GM23248 (cell line): ENCODE data around the gene FABP1. TPM values are rescaled to one million over a fixed set of nuclear protein-coding genes. Genes with fewer than 3 reads are reported as not detected.

Source experiments
- DNase-seq: peaks from one replicate; pipeline ENCODE4 v3.0.0-alpha.2; 2015
- H2AFZ ChIP-seq: fragments of 200-600 bp; sonication (generic); 2 replicates; pipeline ENCODE4 v1.6.1; 2016; ENCODE audit warnings: antibody characterized with exemption
- H3F3A ChIP-seq: fragments of 200-600 bp; sonication (generic); 2 replicates; pipeline ENCODE4 v1.6.1; 2016; ENCODE audit warnings: mild to moderate bottlenecking, antibody characterized with exemption, mixed run types; ENCODE audit not compliant: insufficient read depth
- H3K27ac ChIP-seq: fragments of 200-600 bp; sonication (generic); 2 replicates; pipeline ENCODE4 v1.5.1; 2016; ENCODE audit warnings: mild to moderate bottlenecking
- H3K27me3 ChIP-seq: fragments of 200-600 bp; sonication (generic); replicated peaks from 2 replicates; pipeline ENCODE4 v1.6.1; 2016; ENCODE audit warnings: mild to moderate bottlenecking; ENCODE audit not compliant: insufficient read depth
- H3K36me3 ChIP-seq: fragments of 200-600 bp; sonication (generic); 2 replicates; pipeline ENCODE4 v1.6.1; 2016; ENCODE audit warnings: low read depth, mild to moderate bottlenecking
- H3K4me1 ChIP-seq: fragments of 200-600 bp; sonication (generic); 2 replicates; pipeline ENCODE4 v1.6.1; 2016; ENCODE audit warnings: mild to moderate bottlenecking; ENCODE audit not compliant: insufficient read depth
- H3K4me2 ChIP-seq: fragments of 200-600 bp; sonication (generic); one replicate; pipeline ENCODE4 v1.6.1; 2016; ENCODE audit warnings: mild to moderate bottlenecking; ENCODE audit not compliant: unreplicated experiment
- H3K4me3 ChIP-seq: fragments of 200-600 bp; sonication (generic); 2 replicates; pipeline ENCODE4 v1.5.1; 2016; ENCODE audit warnings: mild to moderate bottlenecking
- H3K79me2 ChIP-seq: fragments of 200-600 bp; sonication (generic); 2 replicates; pipeline ENCODE4 v1.6.1; 2016; ENCODE audit warnings: mild to moderate bottlenecking; ENCODE audit not compliant: insufficient read depth
- H3K9ac ChIP-seq: fragments of 200-600 bp; sonication (generic); 2 replicates; pipeline ENCODE4 v1.6.1; 2016; ENCODE audit warnings: mild to moderate bottlenecking
- H3K9me2 ChIP-seq: fragments of 200-600 bp; sonication (generic); 2 replicates; pipeline ENCODE4 v1.6.1; 2016; ENCODE audit warnings: mixed run types, mild to moderate bottlenecking, moderate library complexity; ENCODE audit not compliant: insufficient read depth
- H3K9me3 ChIP-seq: fragments of 200-600 bp; sonication (generic); one replicate; pipeline ENCODE4 v1.6.1; 2017; ENCODE audit warnings: low read depth
- H4K20me1 ChIP-seq: fragments of 200-600 bp; sonication (generic); 2 replicates; pipeline ENCODE4 v1.6.0; 2016; ENCODE audit not compliant: insufficient read depth
- EZH2 ChIP-seq: fragments of 200-600 bp; sonication (generic); IDR thresholded peaks from 2 replicates; pipeline ENCODE4 v1.6.1; 2018; ENCODE audit warnings: antibody characterized with exemption, mild to moderate bottlenecking; ENCODE audit not compliant: insufficient read depth, poor library complexity, severe bottlenecking
- EZH2phosphoT487 ChIP-seq: fragments of 200-600 bp; sonication (generic); IDR thresholded peaks from 2 replicates; pipeline ENCODE4 v1.6.1; 2018; ENCODE audit warnings: antibody characterized with exemption, moderate library complexity, mild to moderate bottlenecking, low read depth; ENCODE audit not compliant: insufficient read depth
- WGBS, 2 experiments: methylation state at CpG; one replicate each; pipeline ENCODE4 v1.1.6; 2015 to 2017; ENCODE audit warnings: low lambda C conversion rate in 2 of 2, low coverage in 1 of 2; ENCODE audit errors: missing lambda C conversion rate in 2 of 2; 5-methylcytosine and 5-hydroxymethylcytosine counted together
- in situ Hi-C: fragments of 300-500 bp; cut with MboI; formaldehyde crosslinking; loops from 2 replicates; pipeline ENCODE4 v1.15.0; 2020
- polyA plus RNA-seq: library from polyadenylated mRNA; unstranded; fragments of >200 nt; fragmentation: Nextera tagmentation; extraction: Ambion mirVana; gene quantifications from 2 replicates; pipeline ENCODE4 v1.2.1, GENCODE V29; 2016
- total RNA-seq: library from RNA; depleted of rRNA; stranded (reverse); fragments of >200 nt; shearing (Covaris generic); gene quantifications from 2 replicates; pipeline ENCODE4 v1.2.3, GENCODE V29; 2014

FABP1 gene
- total and polyA plus RNA-seq, 2 experiments from 2014 or later = not detected

DNA sequence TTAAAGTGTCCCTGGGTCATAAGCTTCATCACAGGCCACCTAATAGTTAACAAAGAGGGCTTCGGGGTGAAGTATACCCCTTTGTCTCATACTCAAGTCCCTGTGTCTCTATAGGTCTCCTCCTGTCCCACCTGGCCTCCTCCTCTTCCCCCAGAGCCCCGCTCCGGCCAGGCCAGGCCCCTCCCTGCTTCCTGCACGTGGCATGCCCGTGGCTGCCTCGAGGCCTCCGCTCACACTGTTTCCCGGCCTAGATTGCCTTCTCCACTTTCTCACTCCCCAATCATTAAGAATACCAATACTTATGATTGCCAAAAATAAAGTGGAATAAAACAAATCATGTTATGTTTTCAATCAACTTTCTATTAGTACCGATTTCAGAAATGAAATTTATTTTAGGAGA lies 41.5 kb downstream of the FABP1 start:
- Histone ChIP-seq H3K9ac (no peak overlapping the region), H3K79me2 (no peaks in the 10 kb centered on the region), H3K4me1 (no peaks in the 10 kb centered on the region), H3K27me3 (no peaks in the 10 kb centered on the region; the same call in none of the 2 replicates), H3K36me3 (no peaks in the 10 kb centered on the region), H4K20me1 (no peaks in the 10 kb centered on the region), H3K4me2 (no peak overlapping the region), H3K4me3 (no peak overlapping the region), H3F3A (no peaks in the 10 kb centered on the region), H3K9me2 (no peaks in the 10 kb centered on the region), H3K9me3 (no peaks in the 10 kb centered on the region), H2AFZ (no peak overlapping the region), H3K27ac (no peak overlapping the region)
- in situ Hi-C loops = no loop called here
- TF ChIP-seq EZH2phosphoT487 = no peak
- no peak for TF ChIP-seq EZH2
- no peak for DNase-seq
- WGBS, 2 experiments = 61 to 72% methylated on average over 8 to 9 of the region's 9 CpGs

DNA sequence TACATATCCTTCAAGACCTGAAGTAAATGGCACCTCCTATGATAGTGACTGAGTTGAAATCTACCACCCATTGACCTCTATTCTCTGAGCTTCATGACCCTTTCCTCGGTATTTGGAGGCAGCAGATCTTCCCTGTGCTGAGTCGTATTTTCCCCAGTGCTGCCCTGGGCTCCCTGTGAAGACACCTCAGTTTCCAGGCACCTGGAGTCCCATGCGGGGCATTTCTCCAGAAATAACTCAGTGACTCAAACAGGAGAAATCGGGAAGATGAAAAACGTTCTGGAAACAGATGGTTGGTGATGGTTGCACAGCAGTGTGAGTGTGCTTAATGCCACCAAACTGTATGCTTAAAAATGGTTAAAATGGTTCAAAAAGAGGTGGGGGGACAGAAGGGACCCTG lies 42.3 kb downstream of the FABP1 start:
- no peaks in the 10 kb centered on the region; the same call in none of the 2 replicates for H3K27me3 ChIP-seq
- no peaks in the 10 kb centered on the region for H3K79me2 ChIP-seq
- in situ Hi-C loops = no loop called here
- H3F3A ChIP-seq = no peaks in the 10 kb centered on the region
- H3K36me3 ChIP-seq = no peaks in the 10 kb centered on the region
- H3K27ac ChIP-seq = no peak overlapping the region
- WGBS, 2 experiments = 58 to 72% methylated on average over 5 of the region's 5 CpGs
- no peak overlapping the region for H3K4me2 ChIP-seq
- H3K9me2 ChIP-seq = no peaks in the 10 kb centered on the region
- H4K20me1 ChIP-seq = no peaks in the 10 kb centered on the region
- H3K4me1 ChIP-seq = no peaks in the 10 kb centered on the region
- no peak overlapping the region for H2AFZ ChIP-seq
- H3K4me3 ChIP-seq = no peak overlapping the region
- H3K9me3 ChIP-seq = no peaks in the 10 kb centered on the region
- no peak overlapping the region for H3K9ac ChIP-seq
- TF ChIP-seq EZH2phosphoT487 (no peak), EZH2 (no peak)
- DNase-seq = no peak

GRCh38 chr2:88085099-88085498 lies 42.8 kb downstream of the FABP1 start:
- Histone ChIP-seq H3K27me3 (no peaks in the 10 kb centered on the region; the same call in 1 of the 2 replicates), H3K4me2 (no peak overlapping the region), H3K36me3 (no peaks in the 10 kb centered on the region), H3K27ac (no peak overlapping the region), H4K20me1 (no peaks in the 10 kb centered on the region), H3F3A (no peaks in the 10 kb centered on the region), H3K9ac (no peak overlapping the region), H2AFZ (no peak overlapping the region), H3K9me2 (no peaks in the 10 kb centered on the region), H3K9me3 (no peaks in the 10 kb centered on the region), H3K4me1 (no peaks in the 10 kb centered on the region), H3K79me2 (no peaks in the 10 kb centered on the region), H3K4me3 (no peak overlapping the region)
- in situ Hi-C loops = no loop called here
- no peak for DNase-seq
- 81 to 87% methylated on average over 2 of the region's 2 CpGs for WGBS, 2 experiments
- TF ChIP-seq EZH2 (no peak), EZH2phosphoT487 (no peak)

DNA sequence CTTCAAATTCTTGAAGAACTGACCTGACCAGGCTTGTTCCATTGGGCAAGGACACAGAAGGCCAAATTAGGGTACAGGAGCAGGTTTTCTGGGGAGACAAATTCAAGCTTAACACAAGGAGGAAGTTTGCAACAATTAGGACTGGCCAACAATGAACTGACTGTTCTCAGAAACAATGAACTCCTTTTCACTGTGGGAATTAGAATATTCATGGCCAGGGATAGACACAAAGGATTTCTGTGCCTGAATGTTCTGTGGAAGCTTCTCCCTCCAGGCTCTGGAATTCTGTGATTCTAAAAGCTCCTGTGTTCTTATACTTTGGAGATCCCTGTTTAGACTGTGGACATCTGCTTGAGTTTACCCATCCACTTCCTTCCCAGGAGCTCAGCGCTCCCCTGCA lies 45.1 kb downstream of the FABP1 start:
- no peaks in the 10 kb centered on the region for H4K20me1 ChIP-seq
- in situ Hi-C loops = no loop called here
- WGBS, 2 experiments = 85 to 88% methylated on average over 1 of the region's 1 CpG

More for the DNA sequence above, 45.1 kb downstream of the FABP1 start:
- H3K4me2 ChIP-seq = no peak overlapping the region
- no peaks in the 10 kb centered on the region for H3K79me2 ChIP-seq
- H3K27me3 ChIP-seq = no peaks in the 10 kb centered on the region; the same call in 1 of the 2 replicates
- no peak overlapping the region for H2AFZ ChIP-seq
- H3K36me3 ChIP-seq = no peaks in the 10 kb centered on the region
- H3F3A ChIP-seq = no peaks in the 10 kb centered on the region
- no peaks in the 10 kb centered on the region for H3K9me2 ChIP-seq
- H3K4me3 ChIP-seq = no peak overlapping the region
- H3K9me3 ChIP-seq = no peaks in the 10 kb centered on the region
- no peaks in the 10 kb centered on the region for H3K4me1 ChIP-seq
- H3K9ac ChIP-seq = no peak overlapping the region
- DNase-seq = no peak
- no peak overlapping the region for H3K27ac ChIP-seq
- TF ChIP-seq EZH2phosphoT487 (no peak), EZH2 (no peak)
